Neural progenitor cell (in vitro differentiated cells): ENCODE measurements around the gene FUBP1.

Source experiments
- EZH2 ChIP-seq: fragments of 200-600 bp; sonication (generic); IDR thresholded peaks from 2 replicates; pipeline ENCODE4 v1.6.1; 2017; ENCODE audit warnings: antibody characterized with exemption, mild to moderate bottlenecking, moderate library complexity
- TF ChIP-seq, protein P1 (sequence below): fragments of 200-600 bp; sonication (generic); IDR thresholded peaks from 2 replicates; pipeline ENCODE4 v1.5.1; 2017; ENCODE audit warnings: antibody characterized with exemption, mild to moderate bottlenecking

DNA sequence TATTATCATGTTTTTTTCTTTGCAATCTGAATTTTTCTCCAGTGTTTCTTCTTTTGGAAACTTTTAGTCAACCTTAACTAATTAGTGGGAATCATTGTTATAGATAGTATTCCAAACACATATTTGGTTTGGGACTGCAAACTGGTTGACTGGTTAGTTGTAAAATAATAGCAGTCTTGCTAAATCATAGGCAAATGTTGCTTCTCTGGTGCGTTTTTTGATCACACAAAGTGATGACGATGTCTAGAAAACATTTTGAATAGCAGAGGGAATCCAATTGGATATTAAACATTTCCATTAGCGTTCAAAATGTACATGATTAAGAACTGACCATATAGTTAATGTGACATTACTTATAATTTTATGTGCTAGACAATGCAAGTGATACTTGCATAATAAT is 30.4 kb upstream of the FUBP1 start:
- TF ChIP-seq, protein P1, sequence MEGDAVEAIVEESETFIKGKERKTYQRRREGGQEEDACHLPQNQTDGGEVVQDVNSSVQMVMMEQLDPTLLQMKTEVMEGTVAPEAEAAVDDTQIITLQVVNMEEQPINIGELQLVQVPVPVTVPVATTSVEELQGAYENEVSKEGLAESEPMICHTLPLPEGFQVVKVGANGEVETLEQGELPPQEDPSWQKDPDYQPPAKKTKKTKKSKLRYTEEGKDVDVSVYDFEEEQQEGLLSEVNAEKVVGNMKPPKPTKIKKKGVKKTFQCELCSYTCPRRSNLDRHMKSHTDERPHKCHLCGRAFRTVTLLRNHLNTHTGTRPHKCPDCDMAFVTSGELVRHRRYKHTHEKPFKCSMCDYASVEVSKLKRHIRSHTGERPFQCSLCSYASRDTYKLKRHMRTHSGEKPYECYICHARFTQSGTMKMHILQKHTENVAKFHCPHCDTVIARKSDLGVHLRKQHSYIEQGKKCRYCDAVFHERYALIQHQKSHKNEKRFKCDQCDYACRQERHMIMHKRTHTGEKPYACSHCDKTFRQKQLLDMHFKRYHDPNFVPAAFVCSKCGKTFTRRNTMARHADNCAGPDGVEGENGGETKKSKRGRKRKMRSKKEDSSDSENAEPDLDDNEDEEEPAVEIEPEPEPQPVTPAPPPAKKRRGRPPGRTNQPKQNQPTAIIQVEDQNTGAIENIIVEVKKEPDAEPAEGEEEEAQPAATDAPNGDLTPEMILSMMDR, result no peak
- no peak for TF ChIP-seq EZH2
